ENCODE results near the gene MYBBP1A. TPM values are rescaled to one million over a fixed set of nuclear protein-coding genes. Genes with fewer than 3 reads are reported as not detected.

The MYBBP1A gene
- total RNA-seq, 1 experiment from 2014 or later, result 177 TPM

DNA sequence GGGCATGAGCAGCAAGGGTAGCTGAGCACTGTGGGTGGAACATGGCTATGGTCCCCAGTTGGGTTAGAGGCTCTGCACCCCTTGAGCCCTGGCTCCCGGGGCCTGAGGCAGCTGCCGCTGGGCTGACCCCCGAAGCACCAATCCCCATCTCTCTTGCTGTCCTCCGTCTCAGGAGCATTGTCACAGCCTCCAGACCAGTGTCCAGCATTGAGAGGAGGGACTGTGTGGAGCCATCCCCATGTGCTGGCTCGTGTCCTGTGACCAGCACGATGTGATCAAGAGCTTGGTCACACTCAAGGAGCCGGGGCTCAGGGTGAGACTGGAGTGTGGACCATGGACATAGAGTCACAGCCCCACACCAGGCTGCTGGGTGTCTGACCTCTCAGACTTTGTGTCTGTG is 32.0 kb upstream of the MYBBP1A start:
- no TSS peak for BruUV-seq (replicated peaks)
- DNase-seq (ENCODE audit: low spot score), result no peak
- H3K27me3 ChIP-seq (replicated peaks; ENCODE audit: insufficient read depth, low read depth, low read length, poor library complexity), result peaks cover 40% of the 10 kb centered on the region
- no peaks in the 10 kb centered on the region for H3K4me1 ChIP-seq (ENCODE audit: insufficient read depth, low read length, poor library complexity, severe bottlenecking)
- ChIA-PET CTCF (no interaction called here), POLR2A (ENCODE audit: low non-redundant PET) (no interaction called here)
- H3K27ac ChIP-seq (ENCODE audit: low read depth, low read length, poor library complexity, severe bottlenecking), result no peak overlapping the region
- H3K36me3 ChIP-seq (ENCODE audit: insufficient read depth, low read length, poor library complexity, severe bottlenecking), result no peaks in the 10 kb centered on the region
- H3K9me3 ChIP-seq (ENCODE audit: low read depth, low read length, poor library complexity, severe bottlenecking), result no peaks in the 10 kb centered on the region
- no peak overlapping the region for H3K4me3 ChIP-seq (ENCODE audit: low read depth, low read length, poor library complexity, severe bottlenecking)
- TF ChIP-seq, protein P1, sequence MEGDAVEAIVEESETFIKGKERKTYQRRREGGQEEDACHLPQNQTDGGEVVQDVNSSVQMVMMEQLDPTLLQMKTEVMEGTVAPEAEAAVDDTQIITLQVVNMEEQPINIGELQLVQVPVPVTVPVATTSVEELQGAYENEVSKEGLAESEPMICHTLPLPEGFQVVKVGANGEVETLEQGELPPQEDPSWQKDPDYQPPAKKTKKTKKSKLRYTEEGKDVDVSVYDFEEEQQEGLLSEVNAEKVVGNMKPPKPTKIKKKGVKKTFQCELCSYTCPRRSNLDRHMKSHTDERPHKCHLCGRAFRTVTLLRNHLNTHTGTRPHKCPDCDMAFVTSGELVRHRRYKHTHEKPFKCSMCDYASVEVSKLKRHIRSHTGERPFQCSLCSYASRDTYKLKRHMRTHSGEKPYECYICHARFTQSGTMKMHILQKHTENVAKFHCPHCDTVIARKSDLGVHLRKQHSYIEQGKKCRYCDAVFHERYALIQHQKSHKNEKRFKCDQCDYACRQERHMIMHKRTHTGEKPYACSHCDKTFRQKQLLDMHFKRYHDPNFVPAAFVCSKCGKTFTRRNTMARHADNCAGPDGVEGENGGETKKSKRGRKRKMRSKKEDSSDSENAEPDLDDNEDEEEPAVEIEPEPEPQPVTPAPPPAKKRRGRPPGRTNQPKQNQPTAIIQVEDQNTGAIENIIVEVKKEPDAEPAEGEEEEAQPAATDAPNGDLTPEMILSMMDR (conservative IDR thresholded peaks at IDR 0.05; ENCODE audit: low read depth, low read length), result no peak
- no peak for TF ChIP-seq EZH2 (IDR thresholded peaks at IDR 0.05; ENCODE audit: borderline replicate concordance, low read depth, low read length, poor library complexity, severe bottlenecking)
- intact Hi-C loops (cut with micrococcal nuclease; ENCODE audit: unreplicated experiment), result no loop called here

DNA sequence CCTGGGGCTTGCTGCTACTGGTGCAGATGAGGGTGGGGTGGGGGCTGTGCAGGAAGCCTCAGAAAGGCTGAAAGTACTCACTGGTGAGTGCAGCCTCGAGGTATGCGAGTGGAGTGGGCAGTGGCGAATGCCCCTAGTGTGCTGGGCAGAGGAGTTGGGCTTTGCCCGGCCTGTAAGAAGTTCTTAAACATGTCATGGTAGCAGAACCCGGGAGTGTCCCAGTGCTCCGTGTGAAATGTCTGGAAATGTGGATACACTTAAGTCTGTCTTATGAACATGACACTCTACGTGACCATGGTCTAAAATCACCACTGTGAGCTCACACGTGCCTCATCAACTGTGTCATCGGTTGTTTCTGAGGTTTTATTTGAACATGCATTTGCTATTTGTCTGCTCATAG is 30.9 kb upstream of the MYBBP1A start:
- TF ChIP-seq, protein P1 (conservative IDR thresholded peaks at IDR 0.05; ENCODE audit: low read depth, low read length), result no peak
- TF ChIP-seq EZH2 (IDR thresholded peaks at IDR 0.05; ENCODE audit: borderline replicate concordance, low read depth, low read length, poor library complexity, severe bottlenecking), result no peak
- ChIA-PET CTCF (no interaction called here), POLR2A (ENCODE audit: low non-redundant PET) (no interaction called here)
- H3K36me3 ChIP-seq (ENCODE audit: insufficient read depth, low read length, poor library complexity, severe bottlenecking), result no peaks in the 10 kb centered on the region
- no TSS peak for BruUV-seq (replicated peaks)
- H3K4me3 ChIP-seq (ENCODE audit: low read depth, low read length, poor library complexity, severe bottlenecking), result no peak overlapping the region
- intact Hi-C loops (cut with micrococcal nuclease; ENCODE audit: unreplicated experiment), result no loop called here
- H3K27ac ChIP-seq (ENCODE audit: low read depth, low read length, poor library complexity, severe bottlenecking), result no peak overlapping the region
- no peaks in the 10 kb centered on the region for H3K9me3 ChIP-seq (ENCODE audit: low read depth, low read length, poor library complexity, severe bottlenecking)
- H3K27me3 ChIP-seq (replicated peaks; ENCODE audit: insufficient read depth, low read depth, low read length, poor library complexity), result peaks cover 40% of the 10 kb centered on the region
- no peaks in the 10 kb centered on the region for H3K4me1 ChIP-seq (ENCODE audit: insufficient read depth, low read length, poor library complexity, severe bottlenecking)
- DNase-seq (ENCODE audit: low spot score), result no peak

DNA sequence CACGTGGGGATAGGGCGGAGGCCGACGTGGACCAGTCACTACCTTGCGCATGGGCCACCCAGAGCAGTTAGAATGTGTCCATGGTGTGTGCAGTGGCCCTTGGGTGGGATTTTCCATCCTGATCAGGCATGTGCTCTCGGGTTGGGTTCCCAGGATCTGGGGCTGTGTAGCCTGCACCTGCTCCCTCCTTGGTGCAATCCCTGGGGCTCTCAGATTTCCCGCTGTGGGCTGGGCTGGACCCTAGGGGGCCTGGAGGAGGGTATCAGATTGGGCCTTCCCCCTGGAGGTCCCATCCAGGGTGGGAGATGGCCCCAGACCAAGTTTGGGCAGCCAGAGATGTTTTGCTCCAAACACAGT is 30.4 kb upstream of the MYBBP1A start:
- Histone ChIP-seq H3K4me3 (ENCODE audit: low read depth, low read length, poor library complexity, severe bottlenecking) (no peak overlapping the region), H3K9me3 (ENCODE audit: low read depth, low read length, poor library complexity, severe bottlenecking) (no peaks in the 10 kb centered on the region), H3K36me3 (ENCODE audit: insufficient read depth, low read length, poor library complexity, severe bottlenecking) (no peaks in the 10 kb centered on the region), H3K4me1 (ENCODE audit: insufficient read depth, low read length, poor library complexity, severe bottlenecking) (no peaks in the 10 kb centered on the region), H3K27me3 (replicated peaks; ENCODE audit: insufficient read depth, low read depth, low read length, poor library complexity) (peaks cover 40% of the 10 kb centered on the region), H3K27ac (ENCODE audit: low read depth, low read length, poor library complexity, severe bottlenecking) (no peak overlapping the region)
- ChIA-PET CTCF (no interaction called here), POLR2A (ENCODE audit: low non-redundant PET) (no interaction called here)
- intact Hi-C loops (cut with micrococcal nuclease; ENCODE audit: unreplicated experiment), result no loop called here
- BruUV-seq (replicated peaks), result no TSS peak
- no peak for DNase-seq (ENCODE audit: low spot score)
- no peak for TF ChIP-seq EZH2 (IDR thresholded peaks at IDR 0.05; ENCODE audit: borderline replicate concordance, low read depth, low read length, poor library complexity, severe bottlenecking)
- TF ChIP-seq, protein P1 (conservative IDR thresholded peaks at IDR 0.05; ENCODE audit: low read depth, low read length), result no peak

Data from A673 (cell line).